H1 (cell line): ENCODE measurements around the gene OR5AP2.
"Not testable (repeated sequence)": the region's sequence is repeated elsewhere in the genome, so short reads cannot be mapped to it uniquely, and the experiment has no call there.

Experiments
- CBX5 ChIP-seq: fragments of 300-800, 300-1000 bp; sonication (generic); IDR thresholded peaks from 2 replicates; pipeline ENCODE4 v1.7.1; 2016; ENCODE audit warnings: antibody characterized with exemption, low read length, low read depth
- CEBPB ChIP-seq: IDR thresholded peaks from 2 replicates; pipeline ENCODE4 v1.6.1; 2012; ENCODE audit warnings: low read depth, low read length
- CREB1 ChIP-seq: IDR thresholded peaks from 2 replicates; pipeline ENCODE4 v1.6.1; 2012; ENCODE audit warnings: inconsistent platforms
- CTCF ChIP-seq, 3 experiments: IDR thresholded peaks; 1 replicate in 2 of 3; 2 replicates in 1 of 3; pipeline versions ENCODE4 v1.5.1 to v1.6.1; 2011; ENCODE audit warnings: low read length in 3 of 3, mild to moderate bottlenecking in 3 of 3, inconsistent platforms in 2 of 3, low read depth in 1 of 3, moderate library complexity in 1 of 3; ENCODE audit not compliant: insufficient read depth in 1 of 3; ENCODE audit errors: control extremely low read depth in 1 of 3
- EP300 ChIP-seq, 2 experiments: IDR thresholded peaks; 1 replicate in 1 of 2; 2 replicates in 1 of 2; pipeline ENCODE4 v1.6.1; 2011 to 2012; ENCODE audit warnings: low read depth in 2 of 2, low read length in 2 of 2, mild to moderate bottlenecking in 2 of 2, borderline replicate concordance in 1 of 2, inconsistent platforms in 1 of 2, moderate library complexity in 1 of 2
- FOSL1 ChIP-seq: IDR thresholded peaks from 2 replicates; pipeline ENCODE4 v1.6.1; 2011; ENCODE audit warnings: mild to moderate bottlenecking, low read depth, low read length, moderate library complexity; ENCODE audit not compliant: insufficient read depth
- GABPA ChIP-seq: IDR thresholded peaks from 2 replicates; pipeline ENCODE4 v1.6.1; 2011; ENCODE audit warnings: mild to moderate bottlenecking, low read length, moderate library complexity, borderline replicate concordance; ENCODE audit not compliant: insufficient read depth
- MAX ChIP-seq: IDR thresholded peaks from 2 replicates; pipeline ENCODE4 v1.6.1; 2012; ENCODE audit warnings: inconsistent platforms
- POLR2A ChIP-seq, 2 experiments: IDR thresholded peaks; 1 replicate in 1 of 2; 2 replicates in 1 of 2; pipeline ENCODE4 v1.6.1; 2011; ENCODE audit warnings: low read depth in 2 of 2, low read length in 2 of 2, mild to moderate bottlenecking in 2 of 2; ENCODE audit errors: control extremely low read depth in 1 of 2
- POLR2AphosphoS5 ChIP-seq: IDR thresholded peaks from 2 replicates; pipeline ENCODE4 v1.6.1; 2011; ENCODE audit warnings: low read depth, low read length
- SIN3A ChIP-seq, 2 experiments: IDR thresholded peaks in 1 of 2; conservative IDR thresholded peaks in 1 of 2; 2 replicates each; pipeline ENCODE4 v1.6.1; 2011 to 2012; ENCODE audit warnings: low read length in 2 of 2, improper control_type of control experiment in 1 of 2, low read depth in 1 of 2, mild to moderate bottlenecking in 1 of 2
- TCF12 ChIP-seq: IDR thresholded peaks from 2 replicates; pipeline ENCODE4 v1.6.1; 2011; ENCODE audit warnings: low read depth, mild to moderate bottlenecking, low read length
- YY1 ChIP-seq: IDR thresholded peaks from 2 replicates; pipeline ENCODE4 v1.6.1; 2011; ENCODE audit warnings: low read depth, mild to moderate bottlenecking, low read length

DNA sequence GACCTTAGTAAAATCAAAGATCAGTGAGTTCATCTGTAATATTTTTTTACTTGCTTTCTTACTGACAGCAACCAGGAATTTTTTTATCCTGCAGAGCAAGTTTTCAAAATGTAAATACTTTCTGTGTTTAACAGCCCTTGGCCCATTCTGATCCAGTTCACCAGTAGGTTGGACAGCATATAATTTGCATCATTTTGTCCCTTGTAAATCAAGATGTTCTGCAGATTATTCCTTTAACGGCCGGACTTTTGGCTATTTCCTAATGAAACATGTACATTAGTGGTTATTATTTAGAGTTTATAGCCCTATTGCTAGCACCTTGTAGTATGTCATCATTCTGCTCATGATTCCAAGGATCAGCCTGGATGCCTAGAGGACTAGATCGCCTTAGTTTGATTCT, 48.9 kb upstream of the OR5AP2 start:
- not testable (repeated sequence) for TF ChIP-seq CBX5; CTCF (IDR thresholded peaks at IDR 0.05; ENCODE audit: control extremely low read depth in 1 of 3, insufficient read depth in 1 of 3, low read depth in 1 of 3, low read length in 3 of 3); POLR2A (IDR thresholded peaks at IDR 0.05; ENCODE audit: control extremely low read depth in 1 of 2, low read depth in 2 of 2, low read length in 2 of 2); FOSL1; EP300 (IDR thresholded peaks at IDR 0.05; ENCODE audit: borderline replicate concordance in 1 of 2, low read depth in 2 of 2, low read length in 2 of 2); CREB1; TCF12; MAX; SIN3A (conservative IDR thresholded peaks at IDR 0.05 in 1 of 2, IDR thresholded peaks at IDR 0.05 in 1 of 2; ENCODE audit: low read depth in 1 of 2, low read length in 2 of 2); CEBPB; POLR2AphosphoS5; YY1; GABPA
